ENCODE data around the gene UBA7.

The UBA7 gene

GRCh38 chr3:49769926-49770325 lies 43.8 kb downstream of the UBA7 start:
- no peaks in the 10 kb centered on the region for H3K9me2 ChIP-seq (replicated peaks; ENCODE audit: insufficient read depth, low read length)
- TF ChIP-seq EZH2phosphoT487 (conservative IDR thresholded peaks at IDR 0.05; ENCODE audit: low read length), result no peak
- TF ChIP-seq CTCF (IDR thresholded peaks at IDR 0.05; ENCODE audit: insufficient read depth, low read length, poor library complexity, severe bottlenecking), result no peak

GRCh38 chr3:49769286-49769915 lies 44.4 kb downstream of the UBA7 start:
- no peaks in the 10 kb centered on the region for H3K36me3 ChIP-seq (ENCODE audit: low read length)
- no peaks in the 10 kb centered on the region for H3K9me2 ChIP-seq (replicated peaks; ENCODE audit: insufficient read depth, low read length)
- no peak overlapping the region for H3K4me2 ChIP-seq (ENCODE audit: low read depth, low read length, poor library complexity, severe bottlenecking)
- H2AFZ ChIP-seq (ENCODE audit: low read depth, low read length, severe bottlenecking), result no peak overlapping the region
- H3K27me3 ChIP-seq (ENCODE audit: low read length), result no peaks in the 10 kb centered on the region
- no peak overlapping the region for H3K27ac ChIP-seq (ENCODE audit: low read depth, low read length)
- peaks cover 6% of the 10 kb centered on the region; the same call in 1 of the 2 replicates for H4K20me1 ChIP-seq (ENCODE audit: low read depth, low read length)
- H3K4me3 ChIP-seq (ENCODE audit: insufficient read depth, low read length, poor library complexity, severe bottlenecking), result no peak overlapping the region
- no peak overlapping the region for H3K9ac ChIP-seq (ENCODE audit: low read length)
- 0 out of 2 replicates have a peak, but pooled peaks cover 3% of the 10 kb centered on the region for H3F3A ChIP-seq (ENCODE audit: insufficient read depth)
- no peak for TF ChIP-seq EZH2phosphoT487 (conservative IDR thresholded peaks at IDR 0.05; ENCODE audit: low read length)
- no peak for TF ChIP-seq CTCF (IDR thresholded peaks at IDR 0.05; ENCODE audit: insufficient read depth, low read length, poor library complexity, severe bottlenecking)
- peaks cover 74% of the 10 kb centered on the region for H3K79me2 ChIP-seq (ENCODE audit: insufficient read depth, low read length)
- H3K9me3 ChIP-seq (ENCODE audit: insufficient read depth, low read length), result no peaks in the 10 kb centered on the region

More at GRCh38 chr3:49769926-49770325, 43.8 kb downstream of the UBA7 start:
- Histone ChIP-seq H3K4me3 (ENCODE audit: insufficient read depth, low read length, poor library complexity, severe bottlenecking) (no peak overlapping the region), H3K27me3 (ENCODE audit: low read length) (no peaks in the 10 kb centered on the region), H3K9ac (ENCODE audit: low read length) (no peak overlapping the region), H3K4me2 (ENCODE audit: low read depth, low read length, poor library complexity, severe bottlenecking) (no peak overlapping the region), H2AFZ (ENCODE audit: low read depth, low read length, severe bottlenecking) (no peak overlapping the region), H3K9me3 (ENCODE audit: insufficient read depth, low read length) (no peaks in the 10 kb centered on the region), H4K20me1 (ENCODE audit: low read depth, low read length) (peaks cover 6% of the 10 kb centered on the region; the same call in 1 of the 2 replicates), H3F3A (ENCODE audit: insufficient read depth) (0 out of 2 replicates have a peak, but pooled peaks cover 3% of the 10 kb centered on the region), H3K36me3 (ENCODE audit: low read length) (no peaks in the 10 kb centered on the region), H3K79me2 (ENCODE audit: insufficient read depth, low read length) (peaks cover 69% of the 10 kb centered on the region), H3K27ac (ENCODE audit: low read depth, low read length) (no peak overlapping the region)

- Histone ChIP-seq H3K9me2 (replicated peaks; ENCODE audit: insufficient read depth, low read length) (no peaks in the 10 kb centered on the region), H3F3A (ENCODE audit: insufficient read depth) (no peaks in the 10 kb centered on the region), H4K20me1 (ENCODE audit: low read depth, low read length) (no peaks in the 10 kb centered on the region), H3K36me3 (ENCODE audit: low read length) (no peaks in the 10 kb centered on the region), H3K9me3 (ENCODE audit: insufficient read depth, low read length) (no peaks in the 10 kb centered on the region), H3K27me3 (ENCODE audit: low read length) (no peaks in the 10 kb centered on the region), H3K9ac (ENCODE audit: low read length) (no peak overlapping the region), H3K4me3 (ENCODE audit: insufficient read depth, low read length, poor library complexity, severe bottlenecking) (no peak overlapping the region), H3K27ac (ENCODE audit: low read depth, low read length) (no peak overlapping the region), H2AFZ (ENCODE audit: low read depth, low read length, severe bottlenecking) (no peak overlapping the region), H3K4me2 (ENCODE audit: low read depth, low read length, poor library complexity, severe bottlenecking) (no peak overlapping the region), H3K79me2 (ENCODE audit: insufficient read depth, low read length) (peaks cover 53% of the 10 kb centered on the region)
- no peak for TF ChIP-seq CTCF (IDR thresholded peaks at IDR 0.05; ENCODE audit: insufficient read depth, low read length, poor library complexity, severe bottlenecking)
- TF ChIP-seq EZH2phosphoT487 (conservative IDR thresholded peaks at IDR 0.05; ENCODE audit: low read length), result no peak
These were observed 49.8 kb downstream of the UBA7 start for GRCh38 chr3:49763981-49764380.

Measured in SU-DHL-6 (cell line).